Pancreas (tissue), 10 donors: ENCODE measurements around the gene TAMM41. TPM values are rescaled to one million over a fixed set of nuclear protein-coding genes. Genes with fewer than 3 reads are reported as not detected.

Experiments used
- ATAC-seq, 4 donors: fragments of 200-7000 bp; cut with Tn5 transposase; one replicate each; pipeline versions ENCODE4 v1.8.0 to v1.9.1; 2020; ENCODE audit warnings: mild to moderate bottlenecking in 4 of 4, moderate library complexity in 4 of 4
- DNase-seq, 6 donors: peaks; one replicate each; pipeline ENCODE4 v3.0.0-alpha.2; 2020
- FAIRE-seq: peaks from 2 replicates; lab custom pipeline; 2012; peaks lifted over from hg19 to GRCh38; lab: Jason Lieb, UNC
- H3K27ac ChIP-seq, 4 donors: fragments of 200-600 bp; sonication (generic); 1 replicate in 3 of 4; 2 replicates in 1 of 4; pipeline versions ENCODE4 v1.5.0 to v1.8.0; 2020
- H3K27me3 ChIP-seq, 4 donors: fragments of 200-600 bp; one replicate each; pipeline ENCODE4 v1.8.0; 2021
- H3K36me3 ChIP-seq, 3 donors: fragments of 200-600 bp; sonication (generic) in 1 of 3; one replicate each; pipeline versions ENCODE4 v1.5.0 to v1.8.0; 2020 to 2021
- H3K4me1 ChIP-seq, 3 donors: fragments of 200-600 bp; one replicate each; pipeline ENCODE4 v1.8.0; 2021
- H3K4me3 ChIP-seq, 4 donors: fragments of 200-600 bp; sonication (generic) in 2 of 4; one replicate each; pipeline versions ENCODE4 v1.5.0 to v1.8.0; 2020 to 2021
- H3K9me3 ChIP-seq, 4 donors: fragments of 200-600 bp; one replicate each; pipeline ENCODE4 v1.8.0; 2021
- WGBS, 2 donors: extraction: QIAGEN DNeasy Blood & Tissue Kit; methylation state at CpG; one replicate each; pipeline ENCODE4 v1.1.7; 2013; 5-methylcytosine and 5-hydroxymethylcytosine counted together
- intact Hi-C, 3 donors: fragments of 100-400 bp; cut with DNase I; formaldehyde crosslinking; loops; one replicate each; pipeline versions ENCODE4 v1.11.1 to v1.14.2; 2022
- polyA plus RNA-seq, 2 donors: library from polyadenylated mRNA; stranded (reverse); fragments of 200-250 nt; gene quantifications; one replicate each; pipeline ENCODE4 v1.2.3, GENCODE V29; 2013
- total RNA-seq, 6 donors: library from RNA; stranded (reverse); fragmentation: NEBNext Ultra II Directional in 4 of 6; extraction: Animal tissue kit (Norgen Biotek cat#: 25700) in 4 of 6; gene quantifications; one replicate each; pipeline versions ENCODE4 v1.2.1 to v1.2.4, GENCODE V29; 2021 to 2023
- TF ChIP-seq, protein P1 (sequence below), 4 donors: fragments of 200-600 bp; sonication (generic) in 3 of 4; IDR thresholded peaks; one replicate each; pipeline versions ENCODE4 v1.5.0 to v1.8.0; 2021; ENCODE audit warnings: antibody characterized with exemption in 4 of 4
- donor health status: healthy with polysubstance abuse.
- donor health status: DM: no; HTN: no; CAD: no; lungs with moderate emphysema.
- donor health status: DM: no; HTN: no; CAD: no.
- donor health status: control.
- donor health status: control.
- donor health status: Bipolar disorder and iron deficiency.
- donor health status: DM: yes; HTN: yes; CAD: no.
- donor health status: DM: no; HTN: no; CAD: no.
- donor health status: DM: no; HTN: no; CAD: no.
- donor health status: DM: yes; HTN: yes; CAD: no.

The TAMM41 gene
- total and polyA plus RNA-seq, 8 donors, result 6.2 to 14.0 (median 8.3) TPM

- peak; percentile 47 for FAIRE-seq
- Histone ChIP-seq H3K27me3 (no peaks in the 10 kb centered on the region), H3K4me3 (no peak overlapping the region), H3K4me1 (peaks cover 10 to 14% (median 12%) of the 10 kb centered on the region in 3 donors), H3K27ac (no peak overlapping the region), H3K9me3 (no peaks in the 10 kb centered on the region), H3K36me3 (peaks cover 0 to 27% (median 19%) of the 10 kb centered on the region in 3 donors)
- intact Hi-C loops, result no loop called here
- ATAC-seq, result no peak
- TF ChIP-seq, protein P1, sequence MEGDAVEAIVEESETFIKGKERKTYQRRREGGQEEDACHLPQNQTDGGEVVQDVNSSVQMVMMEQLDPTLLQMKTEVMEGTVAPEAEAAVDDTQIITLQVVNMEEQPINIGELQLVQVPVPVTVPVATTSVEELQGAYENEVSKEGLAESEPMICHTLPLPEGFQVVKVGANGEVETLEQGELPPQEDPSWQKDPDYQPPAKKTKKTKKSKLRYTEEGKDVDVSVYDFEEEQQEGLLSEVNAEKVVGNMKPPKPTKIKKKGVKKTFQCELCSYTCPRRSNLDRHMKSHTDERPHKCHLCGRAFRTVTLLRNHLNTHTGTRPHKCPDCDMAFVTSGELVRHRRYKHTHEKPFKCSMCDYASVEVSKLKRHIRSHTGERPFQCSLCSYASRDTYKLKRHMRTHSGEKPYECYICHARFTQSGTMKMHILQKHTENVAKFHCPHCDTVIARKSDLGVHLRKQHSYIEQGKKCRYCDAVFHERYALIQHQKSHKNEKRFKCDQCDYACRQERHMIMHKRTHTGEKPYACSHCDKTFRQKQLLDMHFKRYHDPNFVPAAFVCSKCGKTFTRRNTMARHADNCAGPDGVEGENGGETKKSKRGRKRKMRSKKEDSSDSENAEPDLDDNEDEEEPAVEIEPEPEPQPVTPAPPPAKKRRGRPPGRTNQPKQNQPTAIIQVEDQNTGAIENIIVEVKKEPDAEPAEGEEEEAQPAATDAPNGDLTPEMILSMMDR (IDR thresholded peaks at IDR 0.05), result peak in 2 of 4 donors; percentile 18 to 28
- DNase-seq, result no peak
Observed at GRCh38 chr3:11835028-11835639, 11.6 kb downstream of the TAMM41 start.

DNA sequence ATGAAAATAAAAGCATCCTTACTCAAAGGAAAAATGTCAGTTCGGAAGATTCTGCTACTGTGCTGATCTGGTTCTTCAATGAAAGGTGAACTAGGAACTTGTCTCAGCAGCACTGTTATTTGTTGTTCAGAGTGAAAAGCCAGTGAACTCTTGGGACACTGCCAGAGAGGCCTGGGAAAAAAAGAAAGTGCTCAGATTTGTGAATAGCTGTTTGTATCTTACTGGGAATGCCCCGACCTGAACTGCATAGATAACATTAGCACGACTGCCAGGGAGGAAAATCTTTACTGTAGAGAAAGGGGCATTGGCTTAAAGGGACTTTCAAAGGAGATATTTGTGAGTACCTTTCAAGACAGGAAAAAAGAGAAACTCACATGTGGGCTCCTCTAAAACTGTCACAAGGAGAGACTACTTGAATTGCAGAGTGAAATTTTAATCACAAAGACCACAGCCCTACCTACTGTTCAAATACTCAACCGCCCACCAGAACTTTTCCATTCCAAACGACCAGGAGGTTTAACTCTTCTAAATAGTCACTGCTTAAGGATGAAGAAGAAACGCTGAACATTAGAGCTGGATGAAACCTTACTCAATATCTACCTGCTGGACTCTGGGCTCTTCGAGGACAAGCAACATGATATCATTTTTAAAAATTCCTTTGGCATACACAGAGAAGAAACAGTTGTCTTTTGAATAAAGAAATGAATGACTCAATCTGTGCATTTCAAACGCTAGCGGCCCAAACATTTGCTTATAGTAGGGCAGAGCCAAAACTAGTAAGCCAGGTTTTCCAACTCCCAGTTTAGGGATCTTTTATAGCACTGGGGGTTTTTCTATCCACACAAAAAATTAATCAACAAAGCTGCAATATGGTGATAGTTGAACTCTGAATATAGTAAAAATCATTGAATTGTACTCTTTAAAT lies 13.4 kb downstream of the TAMM41 start:
- peak in 3 of 6 donors; percentile 56 to 67 (median 61) for DNase-seq
- Histone ChIP-seq H3K4me1 (peaks cover 10 to 14% (median 12%) of the 10 kb centered on the region in 3 donors), H3K36me3 (peaks cover 0 to 28% (median 26%) of the 10 kb centered on the region in 3 donors), H3K9me3 (no peaks in the 10 kb centered on the region), H3K27me3 (no peaks in the 10 kb centered on the region), H3K4me3 (no peak overlapping the region), H3K27ac (peak overlapping the region in 2 of 4 donors; percentile 24 to 46)
- intact Hi-C loops, result no loop called here
- TF ChIP-seq, protein P1 (IDR thresholded peaks at IDR 0.05), result no peak
- no peak for FAIRE-seq
- 18% methylated on average over 9 of the region's 9 CpGs for WGBS, 2 donors
- ATAC-seq, result peak; percentile 63 to 95 (median 88)

DNA sequence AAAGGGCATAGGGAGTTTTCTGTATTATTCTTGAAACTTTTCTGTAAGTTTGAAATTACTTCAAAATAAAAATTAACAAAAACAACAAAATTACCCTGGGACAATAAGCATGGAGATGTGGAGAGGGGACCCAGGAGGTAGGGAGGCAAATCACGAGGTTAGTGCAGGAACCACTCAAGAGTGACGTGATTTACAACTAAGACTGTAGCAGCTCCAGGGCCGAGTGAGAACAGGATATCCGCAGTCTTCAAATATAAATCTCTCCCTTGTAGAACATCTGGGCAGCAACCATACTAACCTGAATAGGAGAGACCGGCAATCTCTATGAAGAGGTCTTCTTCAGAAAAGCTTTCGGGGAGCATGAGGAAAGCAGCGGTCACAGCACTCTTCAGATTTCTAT lies 17.3 kb downstream of the TAMM41 start:
- Histone ChIP-seq H3K4me3 (no peak overlapping the region), H3K36me3 (peaks cover 0 to 18% (median 12%) of the 10 kb centered on the region in 3 donors), H3K27ac (no peak overlapping the region), H3K9me3 (no peaks in the 10 kb centered on the region), H3K27me3 (no peaks in the 10 kb centered on the region), H3K4me1 (peaks cover 10 to 14% (median 12%) of the 10 kb centered on the region in 3 donors)
- WGBS, 2 donors, result 92 to 96% methylated on average over 7 of the region's 7 CpGs
- FAIRE-seq (no peak), DNase-seq (no peak), ATAC-seq (no peak)
- TF ChIP-seq, protein P1 (IDR thresholded peaks at IDR 0.05), result no peak
- intact Hi-C loops, result no loop called here

- intact Hi-C loops, result no loop called here
- Histone ChIP-seq H3K4me3 (no peak overlapping the region), H3K36me3 (peaks cover 0 to 18% (median 12%) of the 10 kb centered on the region in 3 donors), H3K27ac (no peak overlapping the region), H3K27me3 (no peaks in the 10 kb centered on the region), H3K9me3 (no peaks in the 10 kb centered on the region), H3K4me1 (no peaks in the 10 kb centered on the region)
- no peak for FAIRE-seq
- DNase-seq, result no peak
- WGBS, 2 donors, result 61 to 84% methylated on average over 1 of the region's 1 CpG
- TF ChIP-seq, protein P1 (IDR thresholded peaks at IDR 0.05), result no peak
- peak in 2 of 4 donors; percentile 46 to 69 for ATAC-seq
Observed at GRCh38 chr3:11826628-11827265, 19.9 kb downstream of the TAMM41 start.
